GM21825 (cell line): ENCODE data around the gene ALDH18A1.
A peak's percentile ranks its signal among the peaks of the same experiment; 100 is the strongest.

Source experiments
- ATAC-seq: cut with Tn5 transposase; IDR thresholded peaks from one replicate; pipeline ENCODE4 v1.9.1; 2021; ENCODE audit warnings: mild to moderate bottlenecking, moderate library complexity; ENCODE audit not compliant: unreplicated experiment

Gene ALDH18A1

GRCh38 chr10:95588025-95588424, 68.5 kb downstream of the ALDH18A1 start:
- no peak for ATAC-seq

- ATAC-seq: no peak
Observed at GRCh38 chr10:95579835-95580535, 76.5 kb downstream of the ALDH18A1 start.

- ATAC-seq: no peak
Observed at GRCh38 chr10:95579292-95579691, 77.2 kb downstream of the ALDH18A1 start.

- ATAC-seq: no peak
Observed at GRCh38 chr10:95578619-95579018, 77.9 kb downstream of the ALDH18A1 start.

- ATAC-seq: no peak
Observed at GRCh38 chr10:95574649-95575365, 81.7 kb downstream of the ALDH18A1 start.

- no peak for ATAC-seq
Observed at GRCh38 chr10:95573964-95574604, 82.4 kb downstream of the ALDH18A1 start.

GRCh38 chr10:95573527-95573926, 83.0 kb downstream of the ALDH18A1 start:
- no peak for ATAC-seq

GRCh38 chr10:95572131-95572820, 84.2 kb downstream of the ALDH18A1 start:
- ATAC-seq: no peak

- no peak for ATAC-seq
Observed at GRCh38 chr10:95571390-95571789, 85.1 kb downstream of the ALDH18A1 start.

- no peak for ATAC-seq
Observed at GRCh38 chr10:95569368-95569767, 87.1 kb downstream of the ALDH18A1 start.

- ATAC-seq: no peak
Observed at GRCh38 chr10:95567903-95568630, 88.4 kb downstream of the ALDH18A1 start.

GRCh38 chr10:95566136-95566535, 90.4 kb downstream of the ALDH18A1 start:
- no peak for ATAC-seq

GRCh38 chr10:95565336-95565735, 91.2 kb downstream of the ALDH18A1 start:
- ATAC-seq: no peak

GRCh38 chr10:95564291-95564690, 92.2 kb downstream of the ALDH18A1 start:
- ATAC-seq: no peak

- no peak for ATAC-seq
Observed at GRCh38 chr10:95562341-95562965, 94.1 kb downstream of the ALDH18A1 start.

- ATAC-seq: no peak
Observed at GRCh38 chr10:95561864-95562177, 94.7 kb downstream of the ALDH18A1 start.

- ATAC-seq: peak; percentile 99
Observed at GRCh38 chr10:95561177-95561863, 95.2 kb downstream of the ALDH18A1 start, which contains the start of gene SORBS1. SORBS1 (minus strand) TSS chr10:95561371; CDS start chr10:95441135, 120,236 bp downstream.

GRCh38 chr10:95560278-95561176, 96.0 kb downstream of the ALDH18A1 start:
- ATAC-seq: no peak

GRCh38 chr10:95559896-95560277, 96.6 kb downstream of the ALDH18A1 start:
- ATAC-seq: no peak
